Gastroesophageal sphincter (tissue), 3 donors: Measurements from ENCODE around the gene ARMC7.
"Not testable (repeated sequence)": the region's sequence is repeated elsewhere in the genome, so short reads cannot be mapped to it uniquely, and the experiment has no call there.

ENCODE experiments used
- CTCF ChIP-seq, 4 experiments: fragments of 200-600 bp in 2 of 4; fragments of 450-650 bp in 2 of 4; sonication (generic) in 1 of 4; IDR thresholded peaks; one replicate each; pipeline ENCODE4 v1.5.1; 2017 to 2019; ENCODE audit warnings: antibody characterized with exemption in 4 of 4, mild to moderate bottlenecking in 2 of 4, moderate library complexity in 2 of 4
- EP300 ChIP-seq: sonication (generic); formaldehyde crosslinking; IDR thresholded peaks from one replicate; pipeline ENCODE4 v1.6.1; 2017; ENCODE audit warnings: antibody characterized with exemption, mild to moderate bottlenecking
- POLR2A ChIP-seq, 2 donors: fragments of 450-650 bp; IDR thresholded peaks; one replicate each; pipeline ENCODE4 v1.6.1; 2017; ENCODE audit warnings: antibody characterized with exemption in 2 of 2, mild to moderate bottlenecking in 2 of 2, moderate library complexity in 1 of 2

GRCh38 chr17:75133607-75134347 lies 24.0 kb downstream of the ARMC7 start:
- not testable (repeated sequence) for TF ChIP-seq CTCF (IDR thresholded peaks at IDR 0.05); POLR2A (IDR thresholded peaks at IDR 0.05); EP300
